Effector memory CD8-positive, alpha-beta T cell (primary cell): ENCODE measurements around the gene EPHA6.
"Not testable (repeated sequence)": the region's sequence is repeated elsewhere in the genome, so short reads cannot be mapped to it uniquely, and the experiment has no call there.

Experiments used
- ATAC-seq: fragments of 150-1000 bp; cut with Tn5 transposase; replicated peaks from 2 replicates; pipeline ENCODE4 v1.10.0; 2021; ENCODE audit warnings: mild to moderate bottlenecking, moderate library complexity
- DNase-seq, 3 experiments: peaks; one replicate each; pipeline ENCODE4 v3.0.0; 2021
- H3K27ac Mint-ChIP-seq, 2 donors: one replicate each; pipeline ENCODE4 v1.8.0; 2022; ENCODE audit warnings: mild to moderate bottlenecking in 2 of 2, mixed read lengths in 2 of 2, moderate library complexity in 2 of 2
- H3K27me3 Mint-ChIP-seq, 2 donors: one replicate each; pipeline ENCODE4 v1.8.0; 2022; ENCODE audit warnings: mixed read lengths in 2 of 2
- H3K36me3 Mint-ChIP-seq: one replicate; pipeline ENCODE4 v1.8.0; 2022; ENCODE audit warnings: mild to moderate bottlenecking, moderate library complexity, mixed read lengths; ENCODE audit not compliant: insufficient read depth
- H3K4me1 Mint-ChIP-seq, 2 donors: one replicate each; pipeline ENCODE4 v1.8.0; 2022; ENCODE audit warnings: low read depth in 2 of 2, mixed read lengths in 2 of 2
- H3K4me3 Mint-ChIP-seq, 2 donors: one replicate each; pipeline ENCODE4 v1.8.0; 2022; ENCODE audit warnings: mild to moderate bottlenecking in 2 of 2, mixed read lengths in 2 of 2, moderate library complexity in 2 of 2
- H3K9me3 Mint-ChIP-seq, 2 donors: one replicate each; pipeline ENCODE4 v1.8.0; 2022; ENCODE audit warnings: mixed read lengths in 2 of 2

Gene EPHA6

GRCh38 chr3:96959901-96960641 is 145.7 kb downstream of the EPHA6 start:
- peaks cover 0 to 3% of the 10 kb centered on the region in 2 donors for H3K9me3 Mint-ChIP-seq
- no peak overlapping the region for H3K4me3 Mint-ChIP-seq
- H3K27ac Mint-ChIP-seq = no peak overlapping the region
- H3K36me3 Mint-ChIP-seq = no peaks in the 10 kb centered on the region
- no peaks in the 10 kb centered on the region for H3K4me1 Mint-ChIP-seq
- no peaks in the 10 kb centered on the region for H3K27me3 Mint-ChIP-seq
- DNase-seq (no peak), ATAC-seq (no peak)

- no peaks in the 10 kb centered on the region for H3K4me1 Mint-ChIP-seq
- ATAC-seq = no peak
- H3K36me3 Mint-ChIP-seq = no peaks in the 10 kb centered on the region
- no peaks in the 10 kb centered on the region for H3K27me3 Mint-ChIP-seq
- H3K4me3 Mint-ChIP-seq = no peak overlapping the region
- H3K9me3 Mint-ChIP-seq = peaks cover 0 to 3% of the 10 kb centered on the region in 2 donors
- no peak overlapping the region for H3K27ac Mint-ChIP-seq
- DNase-seq = no peak
Measured at GRCh38 chr3:96960661-96961330, 146.4 kb downstream of the EPHA6 start.

GRCh38 chr3:96961576-96961975 is 147.2 kb downstream of the EPHA6 start:
- no peaks in the 10 kb centered on the region for H3K36me3 Mint-ChIP-seq
- no peaks in the 10 kb centered on the region for H3K27me3 Mint-ChIP-seq
- H3K4me1 Mint-ChIP-seq = no peaks in the 10 kb centered on the region
- ATAC-seq = no peak
- no peak for DNase-seq
- H3K27ac Mint-ChIP-seq = no peak overlapping the region
- no peak overlapping the region for H3K4me3 Mint-ChIP-seq
- H3K9me3 Mint-ChIP-seq = peaks cover 0 to 3% of the 10 kb centered on the region in 2 donors

GRCh38 chr3:96966181-96966929 is 152.0 kb downstream of the EPHA6 start:
- Mint-ChIP-seq H3K27me3 (no peaks in the 10 kb centered on the region), H3K4me3 (no peak overlapping the region), H3K4me1 (no peaks in the 10 kb centered on the region), H3K27ac (no peak overlapping the region), H3K36me3 (no peaks in the 10 kb centered on the region), H3K9me3 (peaks cover 0 to 3% of the 10 kb centered on the region in 2 donors)
- no peak for DNase-seq
- ATAC-seq = no peak

GRCh38 chr3:96970211-96970610 is 155.8 kb downstream of the EPHA6 start:
- DNase-seq (no peak), ATAC-seq (no peak)
- Mint-ChIP-seq H3K36me3 (no peaks in the 10 kb centered on the region), H3K9me3 (peaks cover 0 to 3% of the 10 kb centered on the region in 2 donors), H3K4me3 (no peak overlapping the region), H3K27ac (no peak overlapping the region), H3K4me1 (no peaks in the 10 kb centered on the region), H3K27me3 (no peaks in the 10 kb centered on the region)

- Mint-ChIP-seq H3K27ac (no peak overlapping the region), H3K27me3 (no peaks in the 10 kb centered on the region), H3K4me3 (no peak overlapping the region), H3K4me1 (no peaks in the 10 kb centered on the region), H3K9me3 (peaks cover 0 to 7% of the 10 kb centered on the region in 2 donors), H3K36me3 (no peaks in the 10 kb centered on the region)
- no peak for ATAC-seq
- no peak for DNase-seq
Measured at GRCh38 chr3:96977671-96978070, 163.3 kb downstream of the EPHA6 start.

GRCh38 chr3:96983716-96984115 is 169.3 kb downstream of the EPHA6 start:
- not testable (repeated sequence) for H3K27me3 Mint-ChIP-seq, H3K4me3 Mint-ChIP-seq, H3K36me3 Mint-ChIP-seq, DNase-seq, H3K4me1 Mint-ChIP-seq, ATAC-seq, H3K27ac Mint-ChIP-seq, H3K9me3 Mint-ChIP-seq

- Mint-ChIP-seq H3K27ac (no peak overlapping the region), H3K4me1 (no peaks in the 10 kb centered on the region), H3K9me3 (peaks cover 0 to 9% of the 10 kb centered on the region in 2 donors), H3K36me3 (no peaks in the 10 kb centered on the region), H3K27me3 (no peaks in the 10 kb centered on the region), H3K4me3 (no peak overlapping the region)
- no peak for ATAC-seq
- DNase-seq = no peak
Measured at GRCh38 chr3:96986241-96986640, 171.8 kb downstream of the EPHA6 start.

GRCh38 chr3:96991231-96991630 is 176.8 kb downstream of the EPHA6 start:
- peaks cover 0 to 7% of the 10 kb centered on the region in 2 donors for H3K9me3 Mint-ChIP-seq
- no peaks in the 10 kb centered on the region for H3K36me3 Mint-ChIP-seq
- no peak overlapping the region for H3K27ac Mint-ChIP-seq
- H3K4me3 Mint-ChIP-seq = no peak overlapping the region
- H3K27me3 Mint-ChIP-seq = no peaks in the 10 kb centered on the region
- ATAC-seq (no peak), DNase-seq (no peak)
- H3K4me1 Mint-ChIP-seq = no peaks in the 10 kb centered on the region

- no peaks in the 10 kb centered on the region for H3K36me3 Mint-ChIP-seq
- no peaks in the 10 kb centered on the region for H3K27me3 Mint-ChIP-seq
- no peak overlapping the region for H3K27ac Mint-ChIP-seq
- H3K4me1 Mint-ChIP-seq = no peaks in the 10 kb centered on the region
- no peak for DNase-seq
- peaks cover 0 to 8% of the 10 kb centered on the region in 2 donors for H3K9me3 Mint-ChIP-seq
- no peak for ATAC-seq
- no peak overlapping the region for H3K4me3 Mint-ChIP-seq
Measured at GRCh38 chr3:96991800-96992365, 177.5 kb downstream of the EPHA6 start.

GRCh38 chr3:96994988-96995387 is 180.6 kb downstream of the EPHA6 start:
- Mint-ChIP-seq H3K9me3 (peaks cover 12 to 13% of the 10 kb centered on the region in 2 donors), H3K4me3 (no peak overlapping the region), H3K27me3 (no peaks in the 10 kb centered on the region), H3K27ac (no peak overlapping the region), H3K36me3 (no peaks in the 10 kb centered on the region), H3K4me1 (no peaks in the 10 kb centered on the region)
- ATAC-seq (no peak), DNase-seq (no peak)

GRCh38 chr3:96996009-96996408 is 181.6 kb downstream of the EPHA6 start:
- no peaks in the 10 kb centered on the region for H3K36me3 Mint-ChIP-seq
- H3K9me3 Mint-ChIP-seq = peaks cover 12 to 15% of the 10 kb centered on the region in 2 donors
- no peak for ATAC-seq
- H3K27me3 Mint-ChIP-seq = no peaks in the 10 kb centered on the region
- no peaks in the 10 kb centered on the region for H3K4me1 Mint-ChIP-seq
- no peak overlapping the region for H3K4me3 Mint-ChIP-seq
- DNase-seq = no peak
- H3K27ac Mint-ChIP-seq = no peak overlapping the region

- DNase-seq (no peak), ATAC-seq (no peak)
- no peaks in the 10 kb centered on the region for H3K4me1 Mint-ChIP-seq
- H3K9me3 Mint-ChIP-seq = peaks cover 8 to 20% of the 10 kb centered on the region in 2 donors
- no peak overlapping the region for H3K27ac Mint-ChIP-seq
- no peaks in the 10 kb centered on the region for H3K36me3 Mint-ChIP-seq
- H3K4me3 Mint-ChIP-seq = no peak overlapping the region
- no peaks in the 10 kb centered on the region for H3K27me3 Mint-ChIP-seq
Measured at GRCh38 chr3:97001611-97002010, 187.2 kb downstream of the EPHA6 start.
